NCI-H510A (cell line): Measurements from ENCODE around the gene PHKB.

Experiments
- DNase-seq: peaks from one replicate; lab custom pipeline; 2025; lab: John Stamatoyannopoulos, UW

Gene PHKB

GRCh38 chr16:47693226-47693625 is 232.1 kb downstream of the PHKB start:
- no peak for DNase-seq

- DNase-seq, result no peak
Observed at GRCh38 chr16:47694543-47694942, 233.4 kb downstream of the PHKB start.

- DNase-seq, result no peak
Observed at GRCh38 chr16:47695756-47696155, 234.6 kb downstream of the PHKB start.

GRCh38 chr16:47697826-47698225 is 236.7 kb downstream of the PHKB start:
- DNase-seq, result no peak

GRCh38 chr16:47699106-47699505 is 238.0 kb downstream of the PHKB start:
- no peak for DNase-seq

GRCh38 chr16:47700857-47701587 is 239.9 kb downstream of the PHKB start:
- no peak for DNase-seq

GRCh38 chr16:47705266-47705665 is 244.1 kb downstream of the PHKB start:
- no peak for DNase-seq

GRCh38 chr16:47711809-47712208 is 250.7 kb downstream of the PHKB start:
- DNase-seq, result no peak

- DNase-seq, result no peak
Observed at GRCh38 chr16:47712276-47713224, 251.4 kb downstream of the PHKB start.

- no peak for DNase-seq
Observed at GRCh38 chr16:47713225-47713595, 252.1 kb downstream of the PHKB start.

- DNase-seq, result no peak
Observed at GRCh38 chr16:47715442-47716083, 254.4 kb downstream of the PHKB start.

GRCh38 chr16:47716571-47716970 is 255.4 kb downstream of the PHKB start:
- no peak for DNase-seq

GRCh38 chr16:47719713-47720112 is 258.6 kb downstream of the PHKB start:
- DNase-seq, result no peak

- DNase-seq, result no peak
Observed at GRCh38 chr16:47721006-47721637, 260.0 kb downstream of the PHKB start.

GRCh38 chr16:47722046-47722445 is 260.9 kb downstream of the PHKB start:
- no peak for DNase-seq

- no peak for DNase-seq
Observed at GRCh38 chr16:47724115-47724785, 263.1 kb downstream of the PHKB start.

- no peak for DNase-seq
Observed at GRCh38 chr16:47725188-47725695, 264.1 kb downstream of the PHKB start.

GRCh38 chr16:47726031-47726675 is 265.0 kb downstream of the PHKB start:
- no peak for DNase-seq

GRCh38 chr16:47727131-47727530 is 266.0 kb downstream of the PHKB start:
- no peak for DNase-seq

GRCh38 chr16:47728205-47728604 is 267.1 kb downstream of the PHKB start:
- no peak for DNase-seq

- DNase-seq, result no peak
Observed at GRCh38 chr16:47729701-47730100, 268.6 kb downstream of the PHKB start.
